ENCODE data around the gene ABCC3.

The ABCC3 gene

GRCh38 chr17:50627782-50628601, 6.7 kb upstream of the ABCC3 start:
- peak; percentile 55 for DNase-seq

- no peak for DNase-seq
These were observed 4.8 kb upstream of the ABCC3 start for GRCh38 chr17:50629902-50630301.

GRCh38 chr17:50630524-50631194, 4.0 kb upstream of the ABCC3 start:
- DNase-seq: no peak

- DNase-seq: no peak
These were observed 3.3 kb upstream of the ABCC3 start for GRCh38 chr17:50631195-50631907.

GRCh38 chr17:50631908-50632571, 2.6 kb upstream of the ABCC3 start:
- no peak for DNase-seq

- DNase-seq: no peak
These were observed 2.0 kb upstream of the ABCC3 start for GRCh38 chr17:50632637-50633036.

GRCh38 chr17:50633683-50634082, 998 bp upstream of the ABCC3 start:
- no peak for DNase-seq

- no peak for DNase-seq
These were observed 442 bp downstream of the ABCC3 start for GRCh38 chr17:50634915-50635731.

- no peak for DNase-seq
These were observed 976 bp downstream of the ABCC3 start for GRCh38 chr17:50635732-50635981.

GRCh38 chr17:50635982-50636803, 1.5 kb downstream of the ABCC3 start:
- DNase-seq: no peak

GRCh38 chr17:50636804-50637195, 2.1 kb downstream of the ABCC3 start:
- DNase-seq: no peak

GRCh38 chr17:50637829-50638605, 3.3 kb downstream of the ABCC3 start:
- DNase-seq: peak; percentile 30

GRCh38 chr17:50638606-50638965, 3.9 kb downstream of the ABCC3 start:
- DNase-seq: no peak

- peak; percentile 99 for DNase-seq
These were observed 4.5 kb downstream of the ABCC3 start for GRCh38 chr17:50638966-50639713.

- no peak for DNase-seq
These were observed 6.1 kb downstream of the ABCC3 start for GRCh38 chr17:50640686-50641351.

- DNase-seq: no peak
These were observed 6.7 kb downstream of the ABCC3 start for GRCh38 chr17:50641357-50641756.

- DNase-seq: no peak
These were observed 7.5 kb downstream of the ABCC3 start for GRCh38 chr17:50642071-50642721.

- DNase-seq: no peak
These were observed 8.3 kb downstream of the ABCC3 start for GRCh38 chr17:50642722-50643656.

All from kidney glomerular epithelial cell (primary cell).